Cardiac muscle cell (in vitro differentiated cells and primary cell): ENCODE results near the gene HCN2. TPM values are rescaled to one million over a fixed set of nuclear protein-coding genes. Genes with fewer than 3 reads are reported as not detected.
A peak's percentile ranks its signal among the peaks of the same experiment; 100 is the strongest.

ENCODE experiments used
- DNase-seq, 2 donors: peaks; one replicate each; pipeline versions ENCODE4 v3.0.0 to v3.0.0-alpha.2; 2010 to 2017; ENCODE audit warnings: low read depth in 1 of 2, low spot score in 1 of 2
- H3K27ac ChIP-seq: fragments of 200-600 bp; sonication (generic); 2 replicates; pipeline ENCODE4 v1.5.1; 2016
- H3K27me3 ChIP-seq: fragments of 200-600 bp; sonication (generic); 2 replicates; pipeline ENCODE4 v1.6.0; 2016; ENCODE audit warnings: control low read depth
- H3K36me3 ChIP-seq: fragments of 200-600 bp; sonication (generic); 2 replicates; pipeline ENCODE4 v1.5.1; 2016; ENCODE audit warnings: control low read depth
- H3K4me1 ChIP-seq: fragments of 200-600 bp; sonication (generic); 2 replicates; pipeline ENCODE4 v1.8.1; 2017; ENCODE audit warnings: low read depth, mild to moderate bottlenecking, mixed run types
- H3K4me3 ChIP-seq: fragments of 200-600 bp; sonication (generic); 2 replicates; pipeline ENCODE4 v1.5.1; 2016; ENCODE audit warnings: mild to moderate bottlenecking
- H3K9me3 ChIP-seq: fragments of 200-600 bp; sonication (generic); 2 replicates; pipeline ENCODE4 v1.5.1; 2017; ENCODE audit warnings: low read depth, mild to moderate bottlenecking, control low read depth
- polyA plus RNA-seq: library from polyadenylated mRNA; unstranded; fragments of >200 nt; fragmentation: Nextera tagmentation; extraction: Ambion mirVana; gene quantifications from 2 replicates; pipeline ENCODE4 v1.2.1, GENCODE V29; 2016
- total RNA-seq: library from RNA; depleted of rRNA; stranded (reverse); fragments of >200 nt; gene quantifications from 2 replicates; pipeline ENCODE4 v1.2.3, GENCODE V29; 2016
- TF ChIP-seq, protein P1 (sequence below): IDR thresholded peaks from 2 replicates; pipeline ENCODE4 v1.5.1; 2012; ENCODE audit warnings: low read depth, mild to moderate bottlenecking, low read length

HCN2 gene
- total and polyA plus RNA-seq, 2 experiments from 2014 or later = 0.46 to 1.0 TPM

DNA sequence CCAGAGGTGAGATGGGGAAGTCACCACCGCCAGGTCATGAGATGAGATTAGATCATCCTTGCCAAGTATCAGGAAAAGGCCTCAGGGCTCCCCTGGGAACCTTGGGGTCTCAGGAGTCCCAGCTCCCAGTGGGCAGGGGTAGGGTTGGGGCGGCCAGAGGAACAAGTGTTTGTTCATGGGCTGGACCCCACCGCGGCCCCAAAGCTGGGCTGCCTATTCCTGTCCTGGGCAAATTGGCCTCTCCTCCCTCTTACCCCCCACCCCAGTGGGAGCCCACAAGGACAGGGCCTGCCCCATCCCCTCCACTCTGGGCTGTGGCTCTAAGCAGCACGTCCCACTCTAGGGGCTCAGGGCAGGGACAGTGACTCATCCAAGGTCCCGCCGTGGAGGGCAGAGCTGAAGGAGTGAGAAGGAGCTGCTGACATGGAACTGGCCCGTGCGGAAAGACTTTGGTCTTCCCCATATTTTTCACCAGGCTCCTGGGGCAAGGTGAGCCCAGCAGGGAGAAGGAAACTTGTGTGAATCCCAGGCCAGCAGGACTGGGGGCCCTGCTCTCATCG lies 4.0 kb upstream of the HCN2 start:
- H3K4me1 ChIP-seq = peaks cover 2% of the 10 kb centered on the region
- peaks cover 16% of the 10 kb centered on the region for H3K27me3 ChIP-seq
- no peak overlapping the region for H3K4me3 ChIP-seq
- TF ChIP-seq, protein P1, sequence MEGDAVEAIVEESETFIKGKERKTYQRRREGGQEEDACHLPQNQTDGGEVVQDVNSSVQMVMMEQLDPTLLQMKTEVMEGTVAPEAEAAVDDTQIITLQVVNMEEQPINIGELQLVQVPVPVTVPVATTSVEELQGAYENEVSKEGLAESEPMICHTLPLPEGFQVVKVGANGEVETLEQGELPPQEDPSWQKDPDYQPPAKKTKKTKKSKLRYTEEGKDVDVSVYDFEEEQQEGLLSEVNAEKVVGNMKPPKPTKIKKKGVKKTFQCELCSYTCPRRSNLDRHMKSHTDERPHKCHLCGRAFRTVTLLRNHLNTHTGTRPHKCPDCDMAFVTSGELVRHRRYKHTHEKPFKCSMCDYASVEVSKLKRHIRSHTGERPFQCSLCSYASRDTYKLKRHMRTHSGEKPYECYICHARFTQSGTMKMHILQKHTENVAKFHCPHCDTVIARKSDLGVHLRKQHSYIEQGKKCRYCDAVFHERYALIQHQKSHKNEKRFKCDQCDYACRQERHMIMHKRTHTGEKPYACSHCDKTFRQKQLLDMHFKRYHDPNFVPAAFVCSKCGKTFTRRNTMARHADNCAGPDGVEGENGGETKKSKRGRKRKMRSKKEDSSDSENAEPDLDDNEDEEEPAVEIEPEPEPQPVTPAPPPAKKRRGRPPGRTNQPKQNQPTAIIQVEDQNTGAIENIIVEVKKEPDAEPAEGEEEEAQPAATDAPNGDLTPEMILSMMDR = no peak
- no peak overlapping the region for H3K27ac ChIP-seq
- H3K9me3 ChIP-seq = no peaks in the 10 kb centered on the region
- no peak for DNase-seq
- peaks cover 11% of the 10 kb centered on the region for H3K36me3 ChIP-seq

DNA sequence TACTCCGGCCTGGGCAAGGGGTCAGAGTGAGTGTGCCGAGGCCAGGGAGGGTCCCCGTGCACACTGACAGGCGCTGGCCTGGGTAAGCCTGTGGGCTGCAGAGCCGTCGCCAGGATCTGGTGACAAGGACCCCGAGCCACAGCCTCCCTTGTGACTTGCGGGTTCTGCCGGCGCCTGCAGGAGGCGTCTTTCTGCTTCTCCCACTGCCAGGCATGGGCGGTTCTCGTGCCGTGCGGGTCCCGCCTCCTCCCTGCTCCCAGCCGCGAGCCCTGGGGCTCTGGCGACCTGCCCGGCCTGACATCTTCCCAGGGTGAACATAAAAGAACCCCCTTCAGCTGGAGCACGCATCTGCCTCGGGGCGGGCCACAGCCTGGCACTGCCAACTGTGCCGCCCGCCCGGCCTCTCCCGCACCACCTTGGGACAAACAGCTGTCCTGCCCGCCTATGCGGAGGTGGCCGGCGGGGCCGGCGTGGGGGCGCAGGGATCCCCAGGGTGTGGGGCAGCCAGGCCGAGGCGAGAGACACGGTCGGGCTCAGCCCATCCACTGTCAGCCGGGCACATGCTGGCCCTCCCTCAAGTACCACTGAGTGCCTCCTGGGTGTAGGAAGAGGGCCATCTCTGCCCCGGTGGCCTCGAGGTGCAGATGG lies 1.5 kb upstream of the HCN2 start:
- Histone ChIP-seq H3K27me3 (peaks cover 38% of the 10 kb centered on the region), H3K4me3 (no peak overlapping the region), H3K27ac (no peak overlapping the region), H3K9me3 (no peaks in the 10 kb centered on the region), H3K4me1 (peaks cover 2% of the 10 kb centered on the region), H3K36me3 (peaks cover 1% of the 10 kb centered on the region)
- TF ChIP-seq, protein P1 = peak; percentile 72
- DNase-seq = peak; percentile 81 to 86

DNA sequence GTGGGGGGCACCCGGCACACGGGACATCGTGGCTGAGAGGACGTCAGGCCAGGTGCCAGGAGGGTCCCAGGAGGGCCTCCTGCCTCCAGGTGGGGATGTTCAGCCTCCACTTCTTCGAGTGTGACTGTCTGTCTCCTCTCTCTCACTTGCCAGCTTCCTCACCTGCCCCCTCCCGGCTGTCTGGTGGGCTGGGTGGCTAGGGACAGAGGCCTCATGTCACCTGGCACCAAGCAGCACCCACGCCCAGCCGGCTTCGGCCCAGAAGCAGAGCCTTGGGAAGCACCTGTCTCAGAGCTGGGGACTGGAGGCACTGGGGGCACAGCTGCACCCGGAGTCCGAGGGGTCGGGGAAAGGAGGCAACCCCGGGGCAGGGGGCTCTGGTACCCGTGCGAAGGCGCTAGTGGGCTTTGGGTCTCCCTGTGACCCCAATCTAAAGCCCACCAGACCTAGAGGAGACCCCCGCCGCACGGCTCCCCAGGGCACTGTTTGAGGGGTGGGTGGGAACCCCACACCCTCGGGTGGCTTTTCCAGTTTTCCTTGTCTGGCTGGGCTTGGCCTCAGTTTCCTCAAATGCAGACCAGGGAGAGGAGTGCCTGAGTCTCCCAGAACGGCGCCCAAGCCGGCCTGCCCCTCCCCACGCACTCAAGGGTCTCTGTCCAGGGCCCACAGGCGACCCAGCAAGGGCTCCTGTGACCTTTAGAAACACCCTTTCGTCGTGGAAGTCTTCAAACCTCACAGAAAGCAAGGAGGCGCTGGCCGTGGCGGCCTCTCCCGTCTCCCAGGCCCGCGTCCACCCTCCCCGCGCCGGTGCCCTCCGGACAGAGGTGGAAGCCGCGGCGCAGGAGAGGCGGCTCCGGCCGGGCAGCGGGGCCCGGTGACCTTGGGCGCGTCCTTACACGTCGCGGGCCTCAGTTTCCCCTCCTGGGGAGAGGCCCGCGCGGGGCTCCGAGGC lies 664 bp upstream of the HCN2 start:
- peaks cover 45% of the 10 kb centered on the region for H3K27me3 ChIP-seq
- peaks cover 2% of the 10 kb centered on the region for H3K4me1 ChIP-seq
- H3K4me3 ChIP-seq = peak overlapping the region; percentile 33
- H3K9me3 ChIP-seq = no peaks in the 10 kb centered on the region
- DNase-seq = peak in 1 of 2 donors; percentile 54
- H3K27ac ChIP-seq = no peak overlapping the region
- TF ChIP-seq, protein P1 = no peak
- no peaks in the 10 kb centered on the region for H3K36me3 ChIP-seq

DNA sequence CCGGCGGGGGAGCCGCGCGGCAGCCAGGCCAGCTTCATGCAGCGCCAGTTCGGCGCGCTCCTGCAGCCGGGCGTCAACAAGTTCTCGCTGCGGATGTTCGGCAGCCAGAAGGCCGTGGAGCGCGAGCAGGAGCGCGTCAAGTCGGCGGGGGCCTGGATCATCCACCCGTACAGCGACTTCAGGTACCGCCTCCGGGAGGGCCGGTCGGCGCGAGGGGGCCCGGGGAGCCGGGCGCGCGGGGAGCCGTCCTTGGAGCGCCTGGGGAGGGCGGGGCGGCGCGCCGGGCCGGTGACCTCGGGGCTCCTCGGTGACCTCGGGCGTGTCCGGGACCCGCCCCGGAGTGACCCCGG lies 690 bp downstream of the HCN2 start:
- peaks cover 48% of the 10 kb centered on the region for H3K27me3 ChIP-seq
- H3K9me3 ChIP-seq = no peaks in the 10 kb centered on the region

DNA sequence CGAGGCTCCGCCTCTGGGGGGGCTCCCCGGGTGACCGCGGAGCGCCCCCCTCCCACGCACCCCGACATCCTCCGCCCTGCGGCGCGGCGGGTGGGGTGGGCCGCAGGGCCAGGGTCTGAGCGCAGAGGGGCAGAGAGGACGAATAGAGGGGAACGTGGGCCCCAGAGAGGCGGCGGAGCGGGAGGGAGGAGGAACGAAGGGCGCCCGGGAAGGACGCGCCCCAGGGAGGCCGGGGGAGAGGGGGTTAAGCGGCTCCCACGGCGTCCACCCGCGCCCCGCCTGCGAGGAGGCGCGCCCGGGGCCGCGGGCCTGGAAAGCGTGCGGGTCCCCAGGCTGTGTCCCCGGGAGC lies 1.0 kb downstream of the HCN2 start:
- Histone ChIP-seq H3K36me3 (no peaks in the 10 kb centered on the region), H3K9me3 (no peaks in the 10 kb centered on the region), H3K4me3 (peak overlapping the region; percentile 24), H3K27ac (no peak overlapping the region), H3K4me1 (peaks cover 2% of the 10 kb centered on the region), H3K27me3 (peaks cover 49% of the 10 kb centered on the region)
- TF ChIP-seq, protein P1 = no peak
- DNase-seq = no peak

More for the DNA sequence above, 690 bp downstream of the HCN2 start:
- TF ChIP-seq, protein P1 = no peak
- Histone ChIP-seq H3K27ac (no peak overlapping the region), H3K4me1 (peaks cover 2% of the 10 kb centered on the region), H3K4me3 (peak overlapping the region; percentile 24), H3K36me3 (no peaks in the 10 kb centered on the region)
- peak; percentile 56 to 57 for DNase-seq
